Progenitor cell of endocrine pancreas (in vitro differentiated cells): ENCODE data around the gene AOPEP. TPM values are rescaled to one million over a fixed set of nuclear protein-coding genes. Genes with fewer than 3 reads are reported as not detected.

Experiments used
- DNase-seq: peaks from one replicate; pipeline ENCODE4 v3.0.0; 2021; ENCODE audit warnings: low spot score; ENCODE audit not compliant: unreplicated experiment
- H3K27ac Mint-ChIP-seq: 2 replicates; pipeline ENCODE4 v1.8.0; 2021; ENCODE audit warnings: mild to moderate bottlenecking, moderate library complexity, mixed read lengths
- H3K27me3 Mint-ChIP-seq: 2 replicates; pipeline ENCODE4 v1.8.0; 2021; ENCODE audit warnings: mixed read lengths
- H3K36me3 Mint-ChIP-seq: 2 replicates; pipeline ENCODE4 v1.8.0; 2022; ENCODE audit warnings: mixed read lengths; ENCODE audit not compliant: insufficient read depth
- H3K4me1 Mint-ChIP-seq: 2 replicates; pipeline ENCODE4 v1.8.0; 2021; ENCODE audit warnings: low read depth, mixed read lengths
- H3K4me3 Mint-ChIP-seq: 2 replicates; pipeline ENCODE4 v1.8.0; 2021; ENCODE audit warnings: low read depth, mild to moderate bottlenecking, moderate library complexity, mixed read lengths
- H3K9me3 Mint-ChIP-seq: 2 replicates; pipeline ENCODE4 v1.8.0; 2021; ENCODE audit warnings: low read depth, mixed read lengths
- total RNA-seq: library from RNA; stranded (reverse); gene quantifications from 2 replicates; pipeline ENCODE4 v1.2.1, GENCODE V29; 2021
- TF ChIP-seq, protein P1 (sequence below): fragments of 200-600 bp; sonication (generic); IDR thresholded peaks from one replicate; pipeline ENCODE4 v1.5.0; 2021; ENCODE audit warnings: antibody characterized with exemption, mild to moderate bottlenecking; ENCODE audit not compliant: unreplicated experiment

AOPEP gene
- total RNA-seq, 1 donor from 2014 or later = 58.2 TPM

DNA sequence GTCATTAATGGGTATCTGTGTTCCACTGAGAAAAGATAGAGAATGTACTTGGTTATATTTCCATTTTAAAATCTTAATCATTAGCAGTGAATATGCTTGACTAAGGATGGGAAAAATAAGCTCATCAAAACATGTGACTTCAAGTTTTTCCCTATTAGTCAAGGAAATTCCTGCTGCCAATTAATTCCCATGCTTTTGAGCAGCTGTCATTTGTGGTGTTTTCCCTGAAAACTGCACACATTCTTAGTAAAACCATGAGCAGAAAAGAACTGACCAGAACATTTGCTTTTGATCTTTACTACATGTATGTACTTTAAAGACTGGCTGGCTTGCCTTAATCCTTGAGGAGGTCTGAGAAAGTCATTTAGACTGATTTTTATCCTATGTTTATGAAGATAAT, 75.2 kb downstream of the AOPEP start:
- H3K27me3 Mint-ChIP-seq = no peaks in the 10 kb centered on the region
- TF ChIP-seq, protein P1, sequence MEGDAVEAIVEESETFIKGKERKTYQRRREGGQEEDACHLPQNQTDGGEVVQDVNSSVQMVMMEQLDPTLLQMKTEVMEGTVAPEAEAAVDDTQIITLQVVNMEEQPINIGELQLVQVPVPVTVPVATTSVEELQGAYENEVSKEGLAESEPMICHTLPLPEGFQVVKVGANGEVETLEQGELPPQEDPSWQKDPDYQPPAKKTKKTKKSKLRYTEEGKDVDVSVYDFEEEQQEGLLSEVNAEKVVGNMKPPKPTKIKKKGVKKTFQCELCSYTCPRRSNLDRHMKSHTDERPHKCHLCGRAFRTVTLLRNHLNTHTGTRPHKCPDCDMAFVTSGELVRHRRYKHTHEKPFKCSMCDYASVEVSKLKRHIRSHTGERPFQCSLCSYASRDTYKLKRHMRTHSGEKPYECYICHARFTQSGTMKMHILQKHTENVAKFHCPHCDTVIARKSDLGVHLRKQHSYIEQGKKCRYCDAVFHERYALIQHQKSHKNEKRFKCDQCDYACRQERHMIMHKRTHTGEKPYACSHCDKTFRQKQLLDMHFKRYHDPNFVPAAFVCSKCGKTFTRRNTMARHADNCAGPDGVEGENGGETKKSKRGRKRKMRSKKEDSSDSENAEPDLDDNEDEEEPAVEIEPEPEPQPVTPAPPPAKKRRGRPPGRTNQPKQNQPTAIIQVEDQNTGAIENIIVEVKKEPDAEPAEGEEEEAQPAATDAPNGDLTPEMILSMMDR = no peak
- DNase-seq = no peak
- H3K27ac Mint-ChIP-seq = no peak overlapping the region
- H3K9me3 Mint-ChIP-seq = no peaks in the 10 kb centered on the region
- peaks cover 16% of the 10 kb centered on the region for H3K36me3 Mint-ChIP-seq
- H3K4me1 Mint-ChIP-seq = peaks cover 44% of the 10 kb centered on the region
- H3K4me3 Mint-ChIP-seq = no peak overlapping the region

DNA sequence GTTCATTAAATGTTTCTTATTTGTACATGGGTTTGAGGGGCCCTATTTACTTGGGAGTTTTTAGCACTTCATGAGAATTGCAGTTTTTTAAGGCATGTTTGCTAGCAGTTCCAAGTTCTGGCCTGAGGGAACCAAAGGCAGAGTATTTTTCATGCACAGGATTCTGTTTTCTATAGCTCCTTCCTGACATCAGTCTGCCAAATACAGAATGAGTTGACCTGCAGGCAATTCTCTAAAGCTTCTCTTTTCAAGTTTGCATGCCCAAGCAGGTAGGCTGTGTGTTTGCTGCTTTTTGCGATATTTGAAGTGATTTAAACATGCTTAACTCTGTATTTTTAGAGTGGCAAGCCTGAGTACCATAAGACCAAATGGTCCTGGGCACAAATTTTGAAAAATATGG, 75.8 kb downstream of the AOPEP start:
- no peak for DNase-seq
- H3K27ac Mint-ChIP-seq = no peak overlapping the region
- TF ChIP-seq, protein P1 = no peak
- H3K9me3 Mint-ChIP-seq = no peaks in the 10 kb centered on the region
- peaks cover 16% of the 10 kb centered on the region for H3K36me3 Mint-ChIP-seq
- peaks cover 42% of the 10 kb centered on the region for H3K4me1 Mint-ChIP-seq
- no peak overlapping the region for H3K4me3 Mint-ChIP-seq
- H3K27me3 Mint-ChIP-seq = no peaks in the 10 kb centered on the region

DNA sequence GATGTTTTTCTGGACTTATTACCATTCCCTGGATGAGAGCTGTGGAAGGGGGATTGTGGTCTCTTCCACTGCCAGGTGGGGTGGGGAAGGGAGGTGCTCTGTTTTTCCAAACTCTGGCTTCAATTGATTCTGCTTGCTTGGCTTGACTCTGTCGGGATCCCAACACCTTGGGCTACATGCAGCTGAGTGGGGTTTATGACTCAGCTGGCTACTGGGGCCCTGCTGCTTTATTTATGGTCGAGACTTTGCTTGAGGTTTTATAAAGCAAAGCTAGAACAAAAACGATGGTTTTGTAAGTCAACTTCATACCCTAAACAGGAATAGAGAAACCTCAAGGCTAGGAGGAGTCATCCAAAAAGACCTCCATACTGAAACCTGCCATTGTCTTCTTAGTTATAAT, 76.3 kb downstream of the AOPEP start:
- TF ChIP-seq, protein P1 = no peak
- Mint-ChIP-seq H3K4me1 (peaks cover 45% of the 10 kb centered on the region), H3K36me3 (peaks cover 19% of the 10 kb centered on the region), H3K9me3 (no peaks in the 10 kb centered on the region), H3K4me3 (no peak overlapping the region), H3K27ac (no peak overlapping the region), H3K27me3 (no peaks in the 10 kb centered on the region)
- no peak for DNase-seq

DNA sequence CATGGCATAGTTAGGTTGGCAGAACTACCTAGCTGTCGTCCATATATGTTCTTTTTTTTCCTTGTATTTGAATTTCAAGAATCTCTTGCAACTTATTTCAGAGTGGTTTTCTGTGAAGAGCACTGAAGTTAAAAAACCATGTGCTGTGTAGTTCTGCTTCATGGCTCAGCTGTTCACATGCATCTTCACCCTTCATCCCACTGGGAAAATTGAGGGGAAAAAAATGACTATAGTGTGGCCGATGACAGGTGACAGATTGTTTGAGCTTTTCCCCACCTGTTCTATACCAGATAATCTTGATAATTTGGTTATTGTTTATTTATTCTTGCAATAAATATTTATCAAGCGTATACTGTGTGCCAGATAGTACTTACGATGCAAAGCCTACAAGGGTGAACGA, 77.8 kb downstream of the AOPEP start:
- Mint-ChIP-seq H3K36me3 (peaks cover 19% of the 10 kb centered on the region), H3K27me3 (no peaks in the 10 kb centered on the region), H3K4me3 (no peak overlapping the region), H3K9me3 (no peaks in the 10 kb centered on the region), H3K4me1 (peaks cover 37% of the 10 kb centered on the region), H3K27ac (no peak overlapping the region)
- no peak for DNase-seq
- TF ChIP-seq, protein P1 = no peak

DNA sequence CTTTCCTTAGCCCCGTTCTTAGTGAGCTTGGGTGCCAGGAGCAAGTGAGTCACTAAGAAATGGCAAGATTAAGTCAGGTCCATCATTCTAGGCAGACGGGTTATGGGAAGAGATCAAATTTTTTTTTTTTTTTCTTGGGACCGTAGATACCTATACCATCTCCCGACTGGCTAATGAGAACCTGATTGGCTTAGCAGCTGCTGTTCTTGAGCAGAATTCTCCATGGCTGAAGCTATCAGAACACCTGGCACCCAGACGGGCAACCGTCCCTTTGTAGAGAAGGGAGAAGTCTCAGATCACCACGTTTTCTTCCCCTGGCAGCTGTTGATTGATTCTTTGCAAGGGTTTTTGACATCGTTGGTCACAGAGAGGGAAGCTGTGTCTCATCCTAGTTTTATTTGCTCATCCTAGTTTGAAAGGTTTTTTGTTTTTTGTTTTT, 78.6 kb downstream of the AOPEP start:
- Mint-ChIP-seq H3K27me3 (no peaks in the 10 kb centered on the region), H3K27ac (peak overlapping the region; percentile 68), H3K36me3 (peaks cover 19% of the 10 kb centered on the region), H3K4me1 (peaks cover 33% of the 10 kb centered on the region), H3K4me3 (no peak overlapping the region), H3K9me3 (no peaks in the 10 kb centered on the region)
- DNase-seq = no peak
- TF ChIP-seq, protein P1 = no peak
